ENCODE measurements around the gene SUPT5H. TPM values are rescaled to one million over a fixed set of nuclear protein-coding genes. Genes with fewer than 3 reads are reported as not detected.

Gene SUPT5H
- total and polyA plus RNA-seq, 2 of the 13 experiments (the other 11 are each of a cell fraction or from before 2014, with no cell fraction given), result 48.2 to 51.7 TPM

GRCh38 chr19:39502640-39503417, 57.4 kb downstream of the SUPT5H start (continued):
- TF ChIP-seq ZC3H13 (CRISPR knock-in tag; IDR thresholded peaks at IDR 0.05) (peak; percentile 94), HMGA1 (CRISPR knock-in tag; conservative IDR thresholded peaks at IDR 0.05) (no peak), HNF1B (CRISPR knock-in tag; IDR thresholded peaks at IDR 0.05) (no peak), ARHGAP35 (CRISPR knock-in tag; IDR thresholded peaks at IDR 0.05; ENCODE audit: borderline replicate concordance) (peak; percentile 63), NFKBIZ (CRISPR knock-in tag; IDR thresholded peaks at IDR 0.05) (peak; percentile 77; the same call in 1 of the 2 replicates), PRDM4 (CRISPR knock-in tag; IDR thresholded peaks at IDR 0.05; ENCODE audit: borderline replicate concordance) (peak; percentile 72; the same call in 1 of the 2 replicates), ZNF784 (CRISPR knock-in tag; IDR thresholded peaks at IDR 0.05; ENCODE audit: borderline replicate concordance) (peak; percentile 98), ZNF644 (CRISPR knock-in tag; IDR thresholded peaks at IDR 0.05; ENCODE audit: low read depth) (no peak), KAT2B (IDR thresholded peaks at IDR 0.05; ENCODE audit: borderline replicate concordance, low read depth, low read length) (no peak), ZNF382 (CRISPR knock-in tag; IDR thresholded peaks at IDR 0.05; ENCODE audit: borderline replicate concordance) (no peak), ZBTB20 (CRISPR knock-in tag; IDR thresholded peaks at IDR 0.05; ENCODE audit: borderline replicate concordance, low read depth) (no peak), AGO2 (optimal IDR thresholded peaks at IDR 0.05; ENCODE audit: low read depth, low read length) (no peak), AKAP8 (CRISPR knock-in tag; IDR thresholded peaks at IDR 0.05) (peak; percentile 71; the same call in 1 of the 2 replicates), BATF2 (CRISPR knock-in tag; IDR thresholded peaks at IDR 0.05) (peak; percentile 99), NPAS2 (CRISPR knock-in tag; IDR thresholded peaks at IDR 0.05; ENCODE audit: borderline replicate concordance) (no peak), NFKB2 (CRISPR knock-in tag; IDR thresholded peaks at IDR 0.05; ENCODE audit: borderline replicate concordance) (peak; percentile 100)
- TF ChIP-seq, protein P1, sequence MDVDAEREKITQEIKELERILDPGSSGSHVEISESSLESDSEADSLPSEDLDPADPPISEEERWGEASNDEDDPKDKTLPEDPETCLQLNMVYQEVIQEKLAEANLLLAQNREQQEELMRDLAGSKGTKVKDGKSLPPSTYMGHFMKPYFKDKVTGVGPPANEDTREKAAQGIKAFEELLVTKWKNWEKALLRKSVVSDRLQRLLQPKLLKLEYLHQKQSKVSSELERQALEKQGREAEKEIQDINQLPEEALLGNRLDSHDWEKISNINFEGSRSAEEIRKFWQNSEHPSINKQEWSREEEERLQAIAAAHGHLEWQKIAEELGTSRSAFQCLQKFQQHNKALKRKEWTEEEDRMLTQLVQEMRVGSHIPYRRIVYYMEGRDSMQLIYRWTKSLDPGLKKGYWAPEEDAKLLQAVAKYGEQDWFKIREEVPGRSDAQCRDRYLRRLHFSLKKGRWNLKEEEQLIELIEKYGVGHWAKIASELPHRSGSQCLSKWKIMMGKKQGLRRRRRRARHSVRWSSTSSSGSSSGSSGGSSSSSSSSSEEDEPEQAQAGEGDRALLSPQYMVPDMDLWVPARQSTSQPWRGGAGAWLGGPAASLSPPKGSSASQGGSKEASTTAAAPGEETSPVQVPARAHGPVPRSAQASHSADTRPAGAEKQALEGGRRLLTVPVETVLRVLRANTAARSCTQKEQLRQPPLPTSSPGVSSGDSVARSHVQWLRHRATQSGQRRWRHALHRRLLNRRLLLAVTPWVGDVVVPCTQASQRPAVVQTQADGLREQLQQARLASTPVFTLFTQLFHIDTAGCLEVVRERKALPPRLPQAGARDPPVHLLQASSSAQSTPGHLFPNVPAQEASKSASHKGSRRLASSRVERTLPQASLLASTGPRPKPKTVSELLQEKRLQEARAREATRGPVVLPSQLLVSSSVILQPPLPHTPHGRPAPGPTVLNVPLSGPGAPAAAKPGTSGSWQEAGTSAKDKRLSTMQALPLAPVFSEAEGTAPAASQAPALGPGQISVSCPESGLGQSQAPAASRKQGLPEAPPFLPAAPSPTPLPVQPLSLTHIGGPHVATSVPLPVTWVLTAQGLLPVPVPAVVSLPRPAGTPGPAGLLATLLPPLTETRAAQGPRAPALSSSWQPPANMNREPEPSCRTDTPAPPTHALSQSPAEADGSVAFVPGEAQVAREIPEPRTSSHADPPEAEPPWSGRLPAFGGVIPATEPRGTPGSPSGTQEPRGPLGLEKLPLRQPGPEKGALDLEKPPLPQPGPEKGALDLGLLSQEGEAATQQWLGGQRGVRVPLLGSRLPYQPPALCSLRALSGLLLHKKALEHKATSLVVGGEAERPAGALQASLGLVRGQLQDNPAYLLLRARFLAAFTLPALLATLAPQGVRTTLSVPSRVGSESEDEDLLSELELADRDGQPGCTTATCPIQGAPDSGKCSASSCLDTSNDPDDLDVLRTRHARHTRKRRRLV (CRISPR knock-in tag; IDR thresholded peaks at IDR 0.05), result 0 out of 2 replicates have a peak, but pooled peaks have one; percentile 49
